AG04449 (cell line): ENCODE data around the gene AIG1.
"Not testable (repeated sequence)": the region's sequence is repeated elsewhere in the genome, so short reads cannot be mapped to it uniquely, and the experiment has no call there.

ENCODE experiments used
- CTCF ChIA-PET: fragments of 350-600 bp; formaldehyde crosslinking; extraction: SDS; loops from one replicate; lab custom pipeline; 2021; ENCODE audit warnings: antibody characterized with exemption; lab: Yijun Ruan, JAX
- POLR2A ChIA-PET: fragments of 400-600, 350-600 bp; formaldehyde crosslinking; extraction: SDS; loops from one replicate; lab custom pipeline; 2020; ENCODE audit warnings: antibody characterized with exemption, inconsistent platforms; lab: Yijun Ruan, JAX
- DNase-seq: peaks from one replicate; pipeline ENCODE4 v3.0.0-alpha.2; 2010; ENCODE audit warnings: low read depth, low spot score
- H3K4me3 ChIP-seq: 2 replicates; pipeline ENCODE4 v1.5.1; 2011; ENCODE audit warnings: low read depth, mild to moderate bottlenecking, control low read depth, low read length
- CTCF ChIP-seq: IDR thresholded peaks from one replicate; pipeline ENCODE4 v1.5.1; 2011; ENCODE audit warnings: mild to moderate bottlenecking, moderate library complexity, low read length, control low read depth, inconsistent platforms; ENCODE audit not compliant: insufficient read depth; ENCODE audit errors: missing control alignments

Gene AIG1

GRCh38 chr6:143064951-143065683 lies 4.4 kb downstream of the AIG1 start:
- CTCF ChIA-PET, result interaction anchor here (2.3 kb wide), 1 partner anchor 44 kb away, joined by 6 read pairs; no protein-coding TSS in a partner anchor
- DNase-seq, result no peak
- no peak overlapping the region for H3K4me3 ChIP-seq
- POLR2A ChIA-PET, result no interaction called here
- no peak for TF ChIP-seq CTCF

GRCh38 chr6:143068001-143068400 lies 7.3 kb downstream of the AIG1 start:
- no peak for DNase-seq
- ChIA-PET CTCF (no interaction called here), POLR2A (no interaction called here)
- TF ChIP-seq CTCF, result no peak
- H3K4me3 ChIP-seq, result no peak overlapping the region

GRCh38 chr6:143074101-143074500 lies 13.4 kb downstream of the AIG1 start:
- no peak overlapping the region for H3K4me3 ChIP-seq
- TF ChIP-seq CTCF, result no peak
- POLR2A ChIA-PET, result no interaction called here
- no peak for DNase-seq
- CTCF ChIA-PET, result no interaction called here

GRCh38 chr6:143074670-143075318 lies 14.1 kb downstream of the AIG1 start:
- H3K4me3 ChIP-seq, result no peak overlapping the region
- ChIA-PET POLR2A (interaction anchor here (0.6 kb wide), 1 partner anchor 442 kb away, joined by 3 read pairs; no protein-coding TSS in a partner anchor), CTCF (no interaction called here)
- no peak for DNase-seq
- no peak for TF ChIP-seq CTCF

GRCh38 chr6:143078468-143079324 lies 18.0 kb downstream of the AIG1 start:
- H3K4me3 ChIP-seq, result no peak overlapping the region
- CTCF ChIA-PET, result no interaction called here
- DNase-seq, result no peak
- POLR2A ChIA-PET, result no interaction called here
- TF ChIP-seq CTCF, result no peak

- DNase-seq, result no peak
- no peak for TF ChIP-seq CTCF
- ChIA-PET CTCF (no interaction called here), POLR2A (no interaction called here)
- no peak overlapping the region for H3K4me3 ChIP-seq
These were observed 18.6 kb downstream of the AIG1 start for GRCh38 chr6:143079325-143079640.

GRCh38 chr6:143082274-143082673 lies 21.6 kb downstream of the AIG1 start:
- DNase-seq, POLR2A ChIA-PET, CTCF ChIA-PET, H3K4me3 ChIP-seq: not testable (repeated sequence)

GRCh38 chr6:143084019-143084418 lies 23.3 kb downstream of the AIG1 start:
- H3K4me3 ChIP-seq, DNase-seq, POLR2A ChIA-PET, CTCF ChIA-PET: not testable (repeated sequence)

- DNase-seq, H3K4me3 ChIP-seq, POLR2A ChIA-PET, CTCF ChIA-PET: not testable (repeated sequence)
These were observed 26.6 kb downstream of the AIG1 start for GRCh38 chr6:143087335-143087734.
